ENCODE measurements around the gene GPATCH8. TPM values are rescaled to one million over a fixed set of nuclear protein-coding genes. Genes with fewer than 3 reads are reported as not detected.

The GPATCH8 gene
- polyA plus RNA-seq, 1 experiment: 13.7 TPM

DNA sequence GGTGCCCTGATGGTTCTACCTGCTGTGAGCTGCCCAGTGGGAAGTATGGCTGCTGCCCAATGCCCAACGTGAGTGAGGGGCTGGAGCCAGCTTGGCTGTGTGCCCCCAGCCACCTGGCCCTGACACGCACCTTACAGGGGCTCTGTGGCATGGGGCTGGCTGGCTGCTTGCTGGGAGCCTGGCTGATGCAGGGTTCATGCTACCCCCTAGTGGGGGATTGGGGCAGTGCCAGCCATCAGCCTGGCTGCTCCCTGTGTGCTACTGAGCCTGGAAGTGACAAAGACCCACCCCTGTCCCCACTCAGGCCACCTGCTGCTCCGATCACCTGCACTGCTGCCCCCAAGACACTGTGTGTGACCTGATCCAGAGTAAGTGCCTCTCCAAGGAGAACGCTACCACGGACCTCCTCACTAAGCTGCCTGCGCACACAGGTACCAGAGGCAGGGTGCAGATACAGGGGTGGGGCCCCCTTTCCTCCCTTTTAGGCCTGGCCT, 152.4 kb downstream of the GPATCH8 start:
- POLR2A ChIA-PET: no interaction called here
- Histone ChIP-seq H3K36me3 (ENCODE audit: control insufficient read depth, insufficient read depth, low read length) (peaks cover 22% of the 10 kb centered on the region), H3K27me3 (ENCODE audit: control insufficient read depth, insufficient read depth, low read length) (no peaks in the 10 kb centered on the region), H3K4me3 (ENCODE audit: low read depth, low read length) (no peak overlapping the region)
- CTCF ChIA-PET: interaction anchor here (0.8 to 7.1 kb wide), 12 partner anchors 10 to 193 kb away, joined by 3 to 69 read pairs (median 4); partner anchors contain the start of gene FAM171A2
- TF ChIP-seq, protein P1, sequence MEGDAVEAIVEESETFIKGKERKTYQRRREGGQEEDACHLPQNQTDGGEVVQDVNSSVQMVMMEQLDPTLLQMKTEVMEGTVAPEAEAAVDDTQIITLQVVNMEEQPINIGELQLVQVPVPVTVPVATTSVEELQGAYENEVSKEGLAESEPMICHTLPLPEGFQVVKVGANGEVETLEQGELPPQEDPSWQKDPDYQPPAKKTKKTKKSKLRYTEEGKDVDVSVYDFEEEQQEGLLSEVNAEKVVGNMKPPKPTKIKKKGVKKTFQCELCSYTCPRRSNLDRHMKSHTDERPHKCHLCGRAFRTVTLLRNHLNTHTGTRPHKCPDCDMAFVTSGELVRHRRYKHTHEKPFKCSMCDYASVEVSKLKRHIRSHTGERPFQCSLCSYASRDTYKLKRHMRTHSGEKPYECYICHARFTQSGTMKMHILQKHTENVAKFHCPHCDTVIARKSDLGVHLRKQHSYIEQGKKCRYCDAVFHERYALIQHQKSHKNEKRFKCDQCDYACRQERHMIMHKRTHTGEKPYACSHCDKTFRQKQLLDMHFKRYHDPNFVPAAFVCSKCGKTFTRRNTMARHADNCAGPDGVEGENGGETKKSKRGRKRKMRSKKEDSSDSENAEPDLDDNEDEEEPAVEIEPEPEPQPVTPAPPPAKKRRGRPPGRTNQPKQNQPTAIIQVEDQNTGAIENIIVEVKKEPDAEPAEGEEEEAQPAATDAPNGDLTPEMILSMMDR (IDR thresholded peaks at IDR 0.05; ENCODE audit: insufficient read depth, low read depth, low read length): peak; percentile 85
- no peak for DNase-seq (ENCODE audit: low read depth)

DNA sequence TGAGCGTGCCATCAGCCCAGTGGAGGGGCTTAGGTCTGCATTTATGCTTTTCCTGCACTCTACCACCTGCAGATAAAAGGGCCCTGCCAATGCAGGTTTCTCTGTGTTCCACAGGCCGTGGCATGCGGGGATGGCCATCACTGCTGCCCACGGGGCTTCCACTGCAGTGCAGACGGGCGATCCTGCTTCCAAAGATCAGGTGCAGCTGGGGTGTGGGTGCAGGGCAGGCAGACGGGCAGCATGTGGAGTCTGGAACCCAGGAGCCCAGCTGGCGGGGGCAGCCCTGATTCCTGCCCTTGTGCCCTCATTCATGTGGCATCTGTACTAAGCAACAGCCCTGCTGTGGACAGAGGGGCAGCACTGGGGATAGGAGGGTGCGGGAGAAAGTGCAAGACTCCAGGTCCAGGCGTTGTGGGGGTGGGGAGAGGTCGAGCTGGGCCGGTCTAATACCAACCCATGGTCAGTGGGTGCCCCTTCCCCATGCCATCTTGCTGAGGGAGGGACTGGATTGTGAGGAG, 153.6 kb downstream of the GPATCH8 start:
- CTCF ChIA-PET: interaction anchor here (0.8 to 7.1 kb wide), 12 partner anchors 8 to 306 kb away, joined by 3 to 69 read pairs (median 4); partner anchors contain the start of gene FAM171A2
- DNase-seq (ENCODE audit: low read depth): no peak
- POLR2A ChIA-PET: no interaction called here
- TF ChIP-seq, protein P1 (IDR thresholded peaks at IDR 0.05; ENCODE audit: insufficient read depth, low read depth, low read length): no peak
- Histone ChIP-seq H3K27me3 (ENCODE audit: control insufficient read depth, insufficient read depth, low read length) (no peaks in the 10 kb centered on the region), H3K4me3 (ENCODE audit: low read depth, low read length) (no peak overlapping the region), H3K36me3 (ENCODE audit: control insufficient read depth, insufficient read depth, low read length) (peaks cover 22% of the 10 kb centered on the region)

DNA sequence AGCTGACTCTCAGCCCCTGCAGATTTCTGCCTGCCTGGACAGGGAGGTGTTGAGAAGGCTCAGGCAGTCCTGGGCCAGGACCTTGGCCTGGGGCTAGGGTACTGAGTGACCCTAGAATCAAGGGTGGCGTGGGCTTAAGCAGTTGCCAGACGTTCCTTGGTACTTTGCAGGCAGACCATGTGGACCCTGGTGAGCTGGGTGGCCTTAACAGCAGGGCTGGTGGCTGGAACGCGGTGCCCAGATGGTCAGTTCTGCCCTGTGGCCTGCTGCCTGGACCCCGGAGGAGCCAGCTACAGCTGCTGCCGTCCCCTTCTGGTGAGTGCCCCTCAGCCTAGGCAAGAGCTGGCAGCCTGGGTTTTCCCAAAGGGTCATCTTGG, 154.2 kb downstream of the GPATCH8 start:
- TF ChIP-seq, protein P1 (IDR thresholded peaks at IDR 0.05; ENCODE audit: insufficient read depth, low read depth, low read length): no peak
- no peaks in the 10 kb centered on the region for H3K27me3 ChIP-seq (ENCODE audit: control insufficient read depth, insufficient read depth, low read length)
- H3K4me3 ChIP-seq (ENCODE audit: low read depth, low read length): no peak overlapping the region
- DNase-seq (ENCODE audit: low read depth): no peak
- POLR2A ChIA-PET: no interaction called here
- H3K36me3 ChIP-seq (ENCODE audit: control insufficient read depth, insufficient read depth, low read length): peaks cover 22% of the 10 kb centered on the region
- CTCF ChIA-PET: interaction anchor here (1.2 to 7.1 kb wide), 4 partner anchors 12 to 306 kb away, joined by 3 to 69 read pairs (median 4); partner anchors contain the start of gene FAM171A2

DNA sequence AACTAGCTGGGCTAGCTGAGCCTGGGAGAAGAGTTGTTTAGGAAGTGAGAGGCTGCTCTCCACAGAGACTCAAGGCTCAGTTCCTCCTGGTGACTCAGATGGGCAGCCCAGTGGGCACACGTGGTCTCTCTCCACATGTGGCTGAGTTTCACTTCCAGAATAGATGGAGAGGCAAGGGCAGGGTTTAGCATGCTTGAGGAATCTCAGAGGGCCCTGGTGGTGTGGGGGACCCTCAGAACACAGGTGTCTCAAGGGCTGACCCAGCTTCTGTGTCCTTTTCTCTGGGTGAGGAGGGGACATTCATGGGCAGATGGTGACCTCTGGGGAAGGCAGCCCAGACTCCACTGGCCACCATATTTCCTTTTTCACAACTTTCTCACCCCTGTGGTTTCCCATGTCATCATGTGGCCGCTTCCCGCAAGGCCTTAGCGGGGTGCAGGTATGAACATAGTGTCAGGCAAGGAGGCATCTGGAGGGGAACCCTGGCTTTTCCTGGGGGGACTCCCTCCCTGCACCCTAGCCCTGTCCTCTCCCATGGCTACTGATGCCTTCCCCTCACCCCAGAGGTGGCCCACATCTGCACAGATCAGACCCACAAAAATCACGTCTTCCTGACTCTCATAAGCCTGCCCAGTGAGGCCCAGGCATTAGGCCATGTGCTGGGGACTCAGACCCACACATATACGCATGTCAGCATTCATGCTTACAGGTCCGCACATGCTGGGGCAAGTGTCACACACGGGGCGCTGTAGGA, 154.8 kb downstream of the GPATCH8 start:
- POLR2A ChIA-PET: no interaction called here
- no peak overlapping the region for H3K4me3 ChIP-seq (ENCODE audit: low read depth, low read length)
- peaks cover 22% of the 10 kb centered on the region for H3K36me3 ChIP-seq (ENCODE audit: control insufficient read depth, insufficient read depth, low read length)
- TF ChIP-seq, protein P1 (IDR thresholded peaks at IDR 0.05; ENCODE audit: insufficient read depth, low read depth, low read length): no peak
- CTCF ChIA-PET: interaction anchor here (0.8 to 7.1 kb wide), 8 partner anchors 13 to 175 kb away, joined by 3 to 69 read pairs (median 4); partner anchors contain the start of gene FAM171A2
- DNase-seq (ENCODE audit: low read depth): no peak
- H3K27me3 ChIP-seq (ENCODE audit: control insufficient read depth, insufficient read depth, low read length): no peaks in the 10 kb centered on the region

Small RNA genes within 50 kb of the gene (small RNA-seq; reads per million reads assigned to genes)
- not detected for gene RN7SL258P (ENCODE audit: insufficient read length, low read depth, low replicate concordance)

Other genes with a start within 250 kb of the GPATCH8 start
- not detected in 2 replicates for gene SLC4A1, start 235.3 kb downstream of the GPATCH8 start, polyA plus RNA-seq (2011; rRNA removed)
- 0.31 and 0.58 TPM in 2 replicates for gene RUNDC3A, start 194.8 kb downstream of the GPATCH8 start, polyA plus RNA-seq (2011; rRNA removed)
- 51.9 and 84.5 TPM in 2 replicates for gene SLC25A39, start 178.6 kb downstream of the GPATCH8 start, polyA plus RNA-seq (2011; rRNA removed)
- gene GRN, start 158.1 kb downstream of the GPATCH8 start, polyA plus RNA-seq (2011; rRNA removed): 213 and 581 TPM in 2 replicates
- 1.3 and 2.3 TPM in 2 replicates for gene FAM171A2, start 139.6 kb downstream of the GPATCH8 start, polyA plus RNA-seq (2011; rRNA removed)
- 0.05 and 0.11 TPM in 2 replicates for gene ITGA2B, start 113.8 kb downstream of the GPATCH8 start, polyA plus RNA-seq (2011; rRNA removed)
- gene FZD2, start 54.1 kb upstream of the GPATCH8 start, polyA plus RNA-seq (2011; rRNA removed): 57.1 and 93.1 TPM in 2 replicates
- gene MEIOC, start 153.1 kb upstream of the GPATCH8 start, polyA plus RNA-seq (2011; rRNA removed): 0.26 TPM in 2 replicates
- gene CCDC43, start 186.4 kb upstream of the GPATCH8 start, polyA plus RNA-seq (2011; rRNA removed): 4.7 and 10.8 TPM in 2 replicates
- 6.1 and 9.9 TPM in 2 replicates for gene DBF4B, start 205.3 kb upstream of the GPATCH8 start, polyA plus RNA-seq (2011; rRNA removed)

All from BJ (cell line).